ENCODE measurements around the gene BRD8. TPM values are rescaled to one million over a fixed set of nuclear protein-coding genes. Genes with fewer than 3 reads are reported as not detected.

BRD8 gene
- total and polyA plus RNA-seq, 10 of the 15 experiments (the other 5 are each of a cell fraction or from before 2014, with no cell fraction given) = 28.1 to 78.5 (median 44.5) TPM

GRCh38 chr5:138192826-138193225 lies 14.4 kb upstream of the BRD8 start (continued):
- TF ChIP-seq ZBTB11 (CRISPR knock-in tag; IDR thresholded peaks at IDR 0.05) (no peak), MEF2B (IDR thresholded peaks at IDR 0.05; ENCODE audit: partially characterized antibody, poor library complexity, severe bottlenecking) (no peak), SMARCA5 (IDR thresholded peaks at IDR 0.05) (no peak), ZNF217 (IDR thresholded peaks at IDR 0.05) (no peak)

GRCh38 chr5:138188626-138189025 lies 10.2 kb upstream of the BRD8 start:
- Histone ChIP-seq H3K36me3 (ENCODE audit: control insufficient read depth in 2 of 2, insufficient read depth in 2 of 2, low read length in 1 of 2) (peaks cover 30 to 55% of the 10 kb centered on the region in 2 experiments), H2AFZ (ENCODE audit: control insufficient read depth, low read depth, low read length) (no peak overlapping the region), H4K20me1 (ENCODE audit: control insufficient read depth, insufficient read depth) (no peaks in the 10 kb centered on the region), H3K9me3 (replicated peaks; ENCODE audit: control insufficient read depth, insufficient read depth, low read length) (no peaks in the 10 kb centered on the region), H3K4me3 (no peak overlapping the region), H3K4me1 (ENCODE audit: control insufficient read depth, insufficient read depth, low read length) (peaks cover 12% of the 10 kb centered on the region), H3K79me2 (ENCODE audit: control insufficient read depth, insufficient read depth, low read length) (no peaks in the 10 kb centered on the region), H3K9ac (ENCODE audit: control insufficient read depth, insufficient read depth, low read length) (no peak overlapping the region), H3K27ac (ENCODE audit: control insufficient read depth, insufficient read depth) (no peak overlapping the region), H3K4me2 (ENCODE audit: control insufficient read depth, insufficient read depth) (no peak overlapping the region), H3K27me3 (replicated peaks in 1 of 2; ENCODE audit: control insufficient read depth in 2 of 2, insufficient read depth in 2 of 2, low read length in 1 of 2) (no peaks in the 10 kb centered on the region)
- no peak for TF ChIP-seq RELB (IDR thresholded peaks at IDR 0.05; ENCODE audit: low read depth)
- no peak for TF ChIP-seq GATAD2B (conservative IDR thresholded peaks at IDR 0.05; ENCODE audit: low read depth)
- TF ChIP-seq HDAC6 (IDR thresholded peaks at IDR 0.05; ENCODE audit: unreplicated experiment) = no peak
- TF ChIP-seq ZNF217 (IDR thresholded peaks at IDR 0.05) = no peak
- no peak for TF ChIP-seq TCF12 (IDR thresholded peaks at IDR 0.05; ENCODE audit: low read depth, low read length)
- TF ChIP-seq NRF1 (conservative IDR thresholded peaks at IDR 0.05; ENCODE audit: low read depth, low read length) = no peak
- TF ChIP-seq ZBTB33 (IDR thresholded peaks at IDR 0.05) = no peak
- TF ChIP-seq BRCA1 (IDR thresholded peaks at IDR 0.05; ENCODE audit: low read depth, low read length) = no peak
- TF ChIP-seq PAX8 (IDR thresholded peaks at IDR 0.05) = no peak
- TF ChIP-seq E2F4 (IDR thresholded peaks at IDR 0.05; ENCODE audit: low read depth, low read length) = no peak
- no peak for TF ChIP-seq CEBPB (IDR thresholded peaks at IDR 0.05; ENCODE audit: borderline replicate concordance in 1 of 2, low read depth in 2 of 2, low read length in 2 of 2)
- WGBS (ENCODE audit: insufficient coverage, insufficient replicate concordance, low lambda C conversion rate, missing lambda C conversion rate) = 83% methylated on average over 3 of the region's 3 CpGs
- no peak for ATAC-seq
- in situ Hi-C loops (cut with MboI) (loop anchor here (10.0 to 25.0 kb wide), 2 partner anchors 226 to 324 kb away; no protein-coding TSS in a partner anchor), intact Hi-C loops (cut with micrococcal nuclease; ENCODE audit: unreplicated experiment) (no loop called here)
- DNase-seq (ENCODE audit: low read depth, low spot score) = no peak
- RAD21 ChIA-PET (ENCODE audit: unreplicated experiment) = interaction anchor here (1.9 kb wide), 1 partner anchor 10 kb away, joined by 6 read pairs; the partner anchor contains the start of gene KIF20A
- no TSS peak for BruUV-seq (replicated peaks)
- CTCF ChIA-PET = interaction anchor here (0.6 to 1.8 kb wide), 5 partner anchors 15 to 359 kb away, joined by 3 to 4 read pairs (median 3); no protein-coding TSS in a partner anchor
- FAIRE-seq = no peak
- SMC1A ChIA-PET (ENCODE audit: uncharacterized antibody, unreplicated experiment) = interaction anchor here (1.0 kb wide), 2 partner anchors 19 to 893 kb away, joined by 3 read pairs; no protein-coding TSS in a partner anchor
- POLR2A ChIA-PET = interaction anchor here (1.7 kb wide), 1 partner anchor 10 kb away, joined by 6 read pairs; the partner anchor contains the start of genes BRD8 and KIF20A
